Smooth muscle cell (in vitro differentiated cells): ENCODE measurements around the gene TPBGL. TPM values are rescaled to one million over a fixed set of nuclear protein-coding genes. Genes with fewer than 3 reads are reported as not detected.

Source experiments
- DNase-seq: peaks from one replicate; lab custom pipeline; 2025; ENCODE audit not compliant: unreplicated experiment; lab: John Stamatoyannopoulos, UW
- H2AFZ ChIP-seq: fragments of 200-600 bp; sonication (generic); 2 replicates; pipeline ENCODE4 v1.6.0; 2016; ENCODE audit warnings: antibody characterized with exemption, low read depth, mild to moderate bottlenecking
- H3F3A ChIP-seq: fragments of 200-600 bp; sonication (generic); 2 replicates; pipeline ENCODE4 v1.6.0; 2017; ENCODE audit warnings: antibody characterized with exemption, low read depth
- H3K27ac ChIP-seq: fragments of 200-600 bp; sonication (generic); 2 replicates; pipeline ENCODE4 v1.5.1; 2016; ENCODE audit warnings: low read depth, mild to moderate bottlenecking
- H3K27me3 ChIP-seq: fragments of 200-600 bp; sonication (generic); 2 replicates; pipeline ENCODE4 v1.6.1; 2016; ENCODE audit warnings: low read depth, mild to moderate bottlenecking
- H3K36me3 ChIP-seq: fragments of 200-600 bp; sonication (generic); 2 replicates; pipeline ENCODE4 v1.5.1; 2016; ENCODE audit warnings: low read depth
- H3K4me1 ChIP-seq: fragments of 200-600 bp; sonication (generic); 2 replicates; pipeline ENCODE4 v1.5.1; 2016; ENCODE audit warnings: low read depth
- H3K4me2 ChIP-seq: fragments of 200-600 bp; sonication (generic); 2 replicates; pipeline ENCODE4 v1.6.0; 2016; ENCODE audit warnings: mild to moderate bottlenecking
- H3K4me3 ChIP-seq: fragments of 200-600 bp; sonication (generic); 2 replicates; pipeline ENCODE4 v1.5.1; 2016; ENCODE audit warnings: mild to moderate bottlenecking
- H3K79me2 ChIP-seq: fragments of 200-600 bp; sonication (generic); 2 replicates; pipeline ENCODE4 v1.6.0; 2016; ENCODE audit warnings: low read depth, mild to moderate bottlenecking
- H3K9ac ChIP-seq: fragments of 200-600 bp; sonication (generic); 2 replicates; pipeline ENCODE4 v1.6.0; 2016; ENCODE audit warnings: low read depth
- H3K9me3 ChIP-seq: fragments of 200-600 bp; sonication (generic); replicated peaks from 2 replicates; pipeline ENCODE4 v1.5.1; 2016; ENCODE audit warnings: low read depth
- H4K20me1 ChIP-seq: fragments of 200-600 bp; sonication (generic); 2 replicates; pipeline ENCODE4 v1.6.0; 2016; ENCODE audit warnings: low read depth
- WGBS: methylation state at CpG from one replicate; pipeline ENCODE4 v1.1.7; 2016; ENCODE audit warnings: low lambda C conversion rate; 5-methylcytosine and 5-hydroxymethylcytosine counted together
- polyA plus RNA-seq: library from polyadenylated mRNA; unstranded; fragments of >200 nt; fragmentation: Nextera tagmentation; extraction: Ambion mirVana; gene quantifications from 2 replicates; pipeline ENCODE4 v1.2.1, GENCODE V29; 2016
- total RNA-seq: library from RNA; depleted of rRNA; stranded (reverse); fragments of >200 nt; gene quantifications from 2 replicates; pipeline ENCODE4 v1.2.3, GENCODE V29; 2014
- TF ChIP-seq, protein P1 (sequence below): fragments of 200-600 bp; sonication (generic); IDR thresholded peaks from 2 replicates; pipeline ENCODE4 v1.5.1; 2017; ENCODE audit warnings: borderline replicate concordance, mild to moderate bottlenecking, antibody characterized with exemption; ENCODE audit not compliant: insufficient read depth, poor library complexity, severe bottlenecking

Gene TPBGL
- total and polyA plus RNA-seq, 2 experiments from 2014 or later = 0.62 to 0.81 TPM

DNA sequence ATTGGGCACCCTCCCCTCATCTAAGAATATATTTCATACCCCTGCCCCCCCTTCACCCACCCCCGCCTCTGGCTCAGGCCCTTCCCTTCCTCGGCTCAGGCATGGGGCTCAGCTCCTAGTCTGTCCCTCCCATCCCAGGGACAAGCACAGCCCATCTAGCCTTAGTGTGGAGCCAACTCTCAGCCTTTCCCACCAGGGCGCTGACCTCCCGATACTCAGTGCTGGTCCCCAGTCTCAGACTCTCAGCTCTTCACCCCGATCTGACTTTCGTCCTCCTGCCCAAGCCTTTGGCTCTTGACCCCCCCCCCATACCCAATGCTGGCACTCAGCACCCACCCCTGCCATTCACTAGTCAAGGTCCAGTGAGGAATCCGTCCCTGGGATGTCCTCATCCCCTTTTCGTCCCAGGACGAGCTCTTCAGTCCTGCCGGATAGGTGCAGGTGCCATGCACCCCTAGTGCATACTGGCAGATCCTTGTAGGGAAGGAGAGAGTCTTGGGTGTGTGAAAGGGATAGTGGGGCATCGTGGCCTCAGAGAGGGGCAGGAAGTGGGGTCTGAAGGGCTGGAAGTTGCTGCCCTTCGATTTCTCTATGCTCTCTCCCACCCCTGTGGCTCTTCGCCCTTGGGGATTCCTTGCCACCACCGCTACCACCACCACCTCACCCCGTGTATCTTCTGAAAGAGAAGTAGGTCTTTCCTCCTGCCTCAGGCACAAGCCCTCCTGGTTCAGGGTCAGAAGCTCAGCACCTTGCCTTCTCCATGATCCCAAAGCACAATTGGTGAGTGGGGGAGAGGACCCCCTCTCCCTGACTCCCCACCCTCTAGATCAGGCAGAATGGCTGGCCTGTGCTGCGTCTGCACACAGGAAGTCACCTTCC lies 2.4 kb downstream of the TPBGL start:
- 90% methylated on average over 16 of the region's 16 CpGs for WGBS
- Histone ChIP-seq H2AFZ (no peak overlapping the region), H3K9me3 (no peaks in the 10 kb centered on the region), H3K4me1 (no peaks in the 10 kb centered on the region), H3K36me3 (no peaks in the 10 kb centered on the region), H3K4me3 (no peak overlapping the region), H3K27ac (no peak overlapping the region), H4K20me1 (no peaks in the 10 kb centered on the region), H3K4me2 (no peak overlapping the region), H3F3A (no peaks in the 10 kb centered on the region), H3K79me2 (no peaks in the 10 kb centered on the region), H3K27me3 (peaks cover 53% of the 10 kb centered on the region), H3K9ac (no peak overlapping the region)
- TF ChIP-seq, protein P1, sequence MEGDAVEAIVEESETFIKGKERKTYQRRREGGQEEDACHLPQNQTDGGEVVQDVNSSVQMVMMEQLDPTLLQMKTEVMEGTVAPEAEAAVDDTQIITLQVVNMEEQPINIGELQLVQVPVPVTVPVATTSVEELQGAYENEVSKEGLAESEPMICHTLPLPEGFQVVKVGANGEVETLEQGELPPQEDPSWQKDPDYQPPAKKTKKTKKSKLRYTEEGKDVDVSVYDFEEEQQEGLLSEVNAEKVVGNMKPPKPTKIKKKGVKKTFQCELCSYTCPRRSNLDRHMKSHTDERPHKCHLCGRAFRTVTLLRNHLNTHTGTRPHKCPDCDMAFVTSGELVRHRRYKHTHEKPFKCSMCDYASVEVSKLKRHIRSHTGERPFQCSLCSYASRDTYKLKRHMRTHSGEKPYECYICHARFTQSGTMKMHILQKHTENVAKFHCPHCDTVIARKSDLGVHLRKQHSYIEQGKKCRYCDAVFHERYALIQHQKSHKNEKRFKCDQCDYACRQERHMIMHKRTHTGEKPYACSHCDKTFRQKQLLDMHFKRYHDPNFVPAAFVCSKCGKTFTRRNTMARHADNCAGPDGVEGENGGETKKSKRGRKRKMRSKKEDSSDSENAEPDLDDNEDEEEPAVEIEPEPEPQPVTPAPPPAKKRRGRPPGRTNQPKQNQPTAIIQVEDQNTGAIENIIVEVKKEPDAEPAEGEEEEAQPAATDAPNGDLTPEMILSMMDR = no peak
- DNase-seq = no peak

DNA sequence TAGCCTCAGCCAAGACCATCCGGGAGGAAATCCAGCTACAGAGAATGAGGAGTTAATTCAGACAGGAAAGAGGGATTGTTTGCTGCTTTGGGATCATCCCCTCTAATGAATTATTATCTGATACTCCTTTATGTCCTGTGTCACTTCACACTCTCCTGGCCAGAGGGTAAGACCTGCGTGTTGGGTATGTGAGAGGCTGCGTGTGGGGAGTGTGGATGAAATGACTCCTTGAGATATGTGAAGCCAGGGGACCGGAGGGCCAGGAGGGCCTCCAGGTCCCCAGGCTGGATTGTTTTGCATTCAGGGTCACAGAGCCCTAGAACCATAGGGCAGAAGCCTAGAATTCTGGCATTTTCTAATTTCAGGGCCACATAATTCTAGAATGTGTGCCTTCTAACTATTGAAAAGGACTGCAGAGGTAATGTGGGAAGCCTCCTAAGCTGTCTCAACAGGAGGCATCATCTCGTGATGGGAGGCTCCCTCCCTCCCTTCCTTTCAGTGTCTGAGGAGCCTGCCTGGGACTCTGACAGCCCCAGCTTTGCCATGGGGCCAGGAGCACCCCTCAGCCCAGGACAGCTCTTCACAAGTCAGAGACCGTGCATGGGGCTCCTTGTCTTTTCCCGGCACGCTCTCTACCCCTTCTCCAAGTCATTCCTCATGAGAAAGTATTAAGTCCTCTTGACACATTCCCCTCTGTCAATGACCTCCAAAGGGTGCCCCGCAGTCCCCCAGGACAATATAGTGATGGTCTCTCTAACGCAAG lies 3.7 kb downstream of the TPBGL start:
- no peaks in the 10 kb centered on the region for H3F3A ChIP-seq
- no peak overlapping the region for H3K9ac ChIP-seq
- TF ChIP-seq, protein P1 = no peak
- no peak overlapping the region for H3K4me3 ChIP-seq
- no peaks in the 10 kb centered on the region for H4K20me1 ChIP-seq
- no peak for DNase-seq
- H3K4me1 ChIP-seq = no peaks in the 10 kb centered on the region
- no peak overlapping the region for H3K27ac ChIP-seq
- WGBS = 86% methylated on average over 10 of the region's 10 CpGs
- no peaks in the 10 kb centered on the region for H3K36me3 ChIP-seq
- no peaks in the 10 kb centered on the region for H3K9me3 ChIP-seq
- H3K79me2 ChIP-seq = no peaks in the 10 kb centered on the region
- peaks cover 44% of the 10 kb centered on the region for H3K27me3 ChIP-seq
- no peak overlapping the region for H2AFZ ChIP-seq
- no peak overlapping the region for H3K4me2 ChIP-seq

DNA sequence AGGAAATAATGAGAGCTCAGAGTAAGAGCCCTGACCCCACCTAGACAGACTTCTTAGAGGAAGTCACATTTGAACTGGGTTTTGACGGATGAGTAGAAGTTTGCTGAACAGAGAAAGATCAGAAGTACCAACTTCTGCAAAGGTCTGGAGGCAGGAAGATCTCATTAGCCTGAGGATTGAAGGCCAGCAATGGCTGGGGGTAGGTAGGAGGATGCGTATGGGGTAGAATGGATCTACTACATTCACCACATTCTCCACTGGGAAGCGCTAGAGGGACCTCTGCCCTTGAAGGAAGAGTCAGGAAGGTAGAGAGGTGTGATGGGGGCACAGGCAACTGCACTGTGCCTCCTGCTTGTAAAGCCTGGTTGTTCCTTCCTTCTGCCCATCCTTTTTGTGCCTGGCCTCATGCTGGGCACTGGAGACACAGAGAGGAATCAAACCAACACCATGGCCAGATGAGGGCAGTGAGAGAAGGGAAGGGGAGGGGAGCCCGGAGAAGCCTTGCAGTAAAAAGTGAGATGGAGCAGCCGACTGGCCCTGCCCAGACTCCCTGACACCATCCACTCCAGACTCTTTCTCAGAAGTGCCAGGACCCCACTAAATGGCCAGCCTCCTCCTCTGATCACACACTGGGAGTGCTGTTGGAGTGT lies 4.9 kb downstream of the TPBGL start:
- 75% methylated on average over 5 of the region's 5 CpGs for WGBS
- no peak overlapping the region for H3K27ac ChIP-seq
- H3K9ac ChIP-seq = no peak overlapping the region
- no peak for DNase-seq
- no peak overlapping the region for H3K4me2 ChIP-seq
- H3K27me3 ChIP-seq = peaks cover 33% of the 10 kb centered on the region
- no peaks in the 10 kb centered on the region for H3K4me1 ChIP-seq
- no peaks in the 10 kb centered on the region for H3F3A ChIP-seq
- H3K36me3 ChIP-seq = no peaks in the 10 kb centered on the region
- H4K20me1 ChIP-seq = no peaks in the 10 kb centered on the region
- no peaks in the 10 kb centered on the region for H3K79me2 ChIP-seq
- no peaks in the 10 kb centered on the region for H3K9me3 ChIP-seq
- no peak overlapping the region for H2AFZ ChIP-seq
- no peak overlapping the region for H3K4me3 ChIP-seq
- TF ChIP-seq, protein P1 = no peak
